Neural cell (in vitro differentiated cells): ENCODE results near the gene ASIC3. TPM values are rescaled to one million over a fixed set of nuclear protein-coding genes. Genes with fewer than 3 reads are reported as not detected.

ENCODE experiments used
- H2AFZ ChIP-seq: fragments of 200-600, 300-800 bp; sonication (generic), shearing (Covaris generic); 2 replicates; pipeline ENCODE4 v1.6.0; 2014; ENCODE audit warnings: low read depth, mild to moderate bottlenecking, antibody characterized with exemption, low read length, moderate library complexity
- H3F3A ChIP-seq: fragments of 200-600 bp; shearing (Covaris generic); 2 replicates; pipeline ENCODE4 v1.6.1; 2016; ENCODE audit warnings: mild to moderate bottlenecking, moderate library complexity, mixed read lengths, antibody characterized with exemption, low read length; ENCODE audit not compliant: insufficient read depth, poor library complexity, severe bottlenecking
- H3K27ac ChIP-seq: fragments of 200-600, 300-800 bp; sonication (generic), shearing (Covaris generic); 2 replicates; pipeline ENCODE4 v1.5.1; 2014; ENCODE audit warnings: mild to moderate bottlenecking, low read length, moderate library complexity
- H3K27me3 ChIP-seq: fragments of 300-800, 200-600 bp; sonication (generic), shearing (Covaris generic); 2 replicates; pipeline ENCODE4 v1.6.0; 2014; ENCODE audit warnings: mild to moderate bottlenecking, low read depth, low read length, moderate library complexity; ENCODE audit not compliant: insufficient read depth
- H3K36me3 ChIP-seq: fragments of 300-800, 200-600 bp; sonication (generic), shearing (Covaris generic); 2 replicates; pipeline ENCODE4 v1.5.1; 2014; ENCODE audit warnings: mild to moderate bottlenecking, antibody characterized with exemption, low read length, moderate library complexity; ENCODE audit not compliant: insufficient read depth
- H3K4me2 ChIP-seq: fragments of 300-800, 200-600 bp; sonication (generic), shearing (Covaris generic); 2 replicates; pipeline ENCODE4 v1.6.0; 2014; ENCODE audit warnings: mild to moderate bottlenecking, low read length
- H3K4me3 ChIP-seq: fragments of 300-800, 200-600 bp; sonication (generic), shearing (Covaris generic); 2 replicates; pipeline ENCODE4 v1.5.1; 2014; ENCODE audit warnings: mild to moderate bottlenecking, low read length, moderate library complexity
- H3K79me2 ChIP-seq: fragments of 200-600 bp; shearing (Covaris generic); replicated peaks from 2 replicates; pipeline ENCODE4 v1.6.0; 2014; ENCODE audit warnings: mild to moderate bottlenecking, low read length, moderate library complexity; ENCODE audit not compliant: insufficient read depth
- H3K9ac ChIP-seq: fragments of 300-800, 200-600 bp; sonication (generic), shearing (Covaris generic); 2 replicates; pipeline ENCODE4 v1.6.1; 2016; ENCODE audit warnings: mild to moderate bottlenecking, low read length, mixed read lengths
- H3K9me2 ChIP-seq: fragments of 200-600 bp; shearing (Covaris generic); 2 replicates; pipeline ENCODE4 v1.6.1; 2016; ENCODE audit warnings: mild to moderate bottlenecking, low read length, mixed read lengths; ENCODE audit not compliant: insufficient read depth
- H3K9me3 ChIP-seq: fragments of 200-600, 300-800 bp; sonication (generic), shearing (Covaris generic); 2 replicates; pipeline ENCODE4 v1.6.1; 2016; ENCODE audit warnings: mild to moderate bottlenecking, mixed run types, low read length, moderate library complexity, mixed read lengths
- H4K20me1 ChIP-seq: fragments of 200-600 bp; shearing (Covaris generic); 2 replicates; pipeline ENCODE4 v1.6.1; 2016; ENCODE audit warnings: mild to moderate bottlenecking, mixed run types; ENCODE audit not compliant: insufficient read depth
- CTCF ChIP-seq: fragments of 450-650 bp; IDR thresholded peaks from 2 replicates; pipeline ENCODE4 v1.5.1; 2014; ENCODE audit warnings: antibody characterized with exemption, mild to moderate bottlenecking, moderate library complexity; ENCODE audit not compliant: poor library complexity, severe bottlenecking
- EP300 ChIP-seq: fragments of 450-650 bp; conservative IDR thresholded peaks from 2 replicates; pipeline ENCODE4 v1.6.1; 2014; ENCODE audit warnings: antibody characterized with exemption, mild to moderate bottlenecking, moderate library complexity; ENCODE audit not compliant: poor library complexity, severe bottlenecking
- POLR2AphosphoS5 ChIP-seq: IDR thresholded peaks from 2 replicates; pipeline ENCODE4 v1.6.1; 2012
- RAD21 ChIP-seq: fragments of 450-650 bp; conservative IDR thresholded peaks from 2 replicates; pipeline ENCODE4 v1.6.1; 2014; ENCODE audit warnings: antibody characterized with exemption, mild to moderate bottlenecking, moderate library complexity
- REST ChIP-seq: IDR thresholded peaks from 2 replicates; pipeline ENCODE4 v1.6.1; 2012; ENCODE audit warnings: borderline replicate concordance
- SMC3 ChIP-seq: fragments of 450-650 bp; conservative IDR thresholded peaks from 2 replicates; pipeline ENCODE4 v1.6.1; 2014; ENCODE audit warnings: antibody characterized with exemption, mild to moderate bottlenecking, moderate library complexity; ENCODE audit not compliant: poor library complexity
- TAF1 ChIP-seq: IDR thresholded peaks from 2 replicates; pipeline ENCODE4 v1.6.1; 2012; ENCODE audit warnings: low read depth
- polyA plus RNA-seq: library from polyadenylated mRNA; depleted of rRNA; stranded (reverse); fragments of >200 nt; gene quantifications from 2 replicates; pipeline ENCODE4 v1.2.3, GENCODE V29; 2014

The ASIC3 gene
- polyA plus RNA-seq, 1 donor from 2014 or later, result 3.3 TPM

GRCh38 chr7:151035902-151036301, 12.4 kb upstream of the ASIC3 start:
- H3K27me3 ChIP-seq, result no peaks in the 10 kb centered on the region
- H3K9me2 ChIP-seq, result no peaks in the 10 kb centered on the region
- no peak overlapping the region for H3K27ac ChIP-seq
- no peak for TF ChIP-seq CTCF
- no peak for TF ChIP-seq POLR2AphosphoS5
- TF ChIP-seq SMC3, result no peak
- TF ChIP-seq REST, result no peak
- H3K79me2 ChIP-seq, result no peaks in the 10 kb centered on the region
- no peak overlapping the region for H3K4me2 ChIP-seq
- H4K20me1 ChIP-seq, result no peaks in the 10 kb centered on the region
- no peak overlapping the region for H3K9ac ChIP-seq
- H3K36me3 ChIP-seq, result no peaks in the 10 kb centered on the region
- no peaks in the 10 kb centered on the region for H3F3A ChIP-seq
- no peaks in the 10 kb centered on the region for H3K9me3 ChIP-seq
- no peak overlapping the region for H2AFZ ChIP-seq
- H3K4me3 ChIP-seq, result no peak overlapping the region

- Histone ChIP-seq H3K4me3 (no peak overlapping the region), H3K9ac (no peak overlapping the region), H3K36me3 (no peaks in the 10 kb centered on the region), H4K20me1 (no peaks in the 10 kb centered on the region), H3K79me2 (no peaks in the 10 kb centered on the region), H3K9me2 (no peaks in the 10 kb centered on the region), H3K4me2 (no peak overlapping the region), H3K9me3 (no peaks in the 10 kb centered on the region), H3K27ac (no peak overlapping the region), H3K27me3 (no peaks in the 10 kb centered on the region), H2AFZ (no peak overlapping the region), H3F3A (no peaks in the 10 kb centered on the region)
- TF ChIP-seq EP300 (no peak), TAF1 (no peak), RAD21 (no peak), SMC3 (no peak), POLR2AphosphoS5 (no peak)
Measured at GRCh38 chr7:151038951-151039849, 9.1 kb upstream of the ASIC3 start.
